ENCODE results near the gene GGT5. TPM values are rescaled to one million over a fixed set of nuclear protein-coding genes. Genes with fewer than 3 reads are reported as not detected.

Gene GGT5
- total and polyA plus RNA-seq, 2 of the 13 experiments (the other 11 are each of a cell fraction or from before 2014, with no cell fraction given) = 0.69 to 3.1 TPM

DNA sequence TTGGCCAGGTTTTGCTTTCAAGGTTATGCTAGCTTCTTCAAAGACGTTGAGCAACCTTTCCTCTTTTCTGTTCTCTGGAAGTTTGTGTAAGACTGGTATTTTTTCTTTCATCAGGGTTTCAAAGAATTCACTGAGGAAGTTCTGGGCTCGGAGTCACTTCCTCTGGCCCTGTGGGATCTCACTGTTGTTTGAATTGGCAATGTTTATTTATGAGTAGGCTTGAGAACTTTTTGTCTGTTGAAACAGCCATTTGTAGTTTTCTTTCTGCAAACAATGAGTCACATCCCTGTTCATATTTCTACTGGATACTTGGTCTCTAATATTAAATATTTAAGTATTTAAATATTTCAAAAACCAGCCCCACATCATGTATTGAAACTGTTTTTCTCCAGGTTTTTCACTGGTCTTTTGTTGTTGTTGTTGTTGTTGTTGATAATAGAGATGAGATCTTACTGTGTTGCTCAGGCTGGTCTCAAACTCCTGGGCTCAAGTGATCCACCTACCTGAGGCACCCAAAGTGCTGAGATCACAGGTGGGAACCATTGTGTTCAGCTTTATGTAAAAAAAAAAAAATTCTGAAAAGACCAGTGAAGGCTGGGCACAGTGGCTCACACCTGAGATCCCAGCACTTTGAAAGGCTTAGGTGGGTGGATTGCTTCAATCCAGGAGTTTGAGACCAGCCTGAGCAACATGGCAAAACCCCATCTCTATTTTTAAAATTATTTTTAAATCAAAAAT, 36.7 kb downstream of the GGT5 start (continued):
- TF ChIP-seq SP5 (CRISPR knock-in tag; IDR thresholded peaks at IDR 0.05; ENCODE audit: borderline replicate concordance, low read depth) = 0 out of 2 replicates have a peak, but pooled peaks have one; percentile 22
- peak; percentile 91 for TF ChIP-seq GATAD2A (CRISPR knock-in tag; IDR thresholded peaks at IDR 0.05)
- peak; percentile 82 for TF ChIP-seq JUNB (CRISPR knock-in tag; IDR thresholded peaks at IDR 0.05; ENCODE audit: borderline replicate concordance)
- TF ChIP-seq, protein P1, sequence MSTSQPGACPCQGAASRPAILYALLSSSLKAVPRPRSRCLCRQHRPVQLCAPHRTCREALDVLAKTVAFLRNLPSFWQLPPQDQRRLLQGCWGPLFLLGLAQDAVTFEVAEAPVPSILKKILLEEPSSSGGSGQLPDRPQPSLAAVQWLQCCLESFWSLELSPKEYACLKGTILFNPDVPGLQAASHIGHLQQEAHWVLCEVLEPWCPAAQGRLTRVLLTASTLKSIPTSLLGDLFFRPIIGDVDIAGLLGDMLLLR (CRISPR knock-in tag; IDR thresholded peaks at IDR 0.05) = no peak
- no peak for TF ChIP-seq HCFC1 (IDR thresholded peaks at IDR 0.05; ENCODE audit: low read depth, low read length)
- TF ChIP-seq ZNF225 (CRISPR knock-in tag; IDR thresholded peaks at IDR 0.05) = no peak
- TF ChIP-seq, protein P2, sequence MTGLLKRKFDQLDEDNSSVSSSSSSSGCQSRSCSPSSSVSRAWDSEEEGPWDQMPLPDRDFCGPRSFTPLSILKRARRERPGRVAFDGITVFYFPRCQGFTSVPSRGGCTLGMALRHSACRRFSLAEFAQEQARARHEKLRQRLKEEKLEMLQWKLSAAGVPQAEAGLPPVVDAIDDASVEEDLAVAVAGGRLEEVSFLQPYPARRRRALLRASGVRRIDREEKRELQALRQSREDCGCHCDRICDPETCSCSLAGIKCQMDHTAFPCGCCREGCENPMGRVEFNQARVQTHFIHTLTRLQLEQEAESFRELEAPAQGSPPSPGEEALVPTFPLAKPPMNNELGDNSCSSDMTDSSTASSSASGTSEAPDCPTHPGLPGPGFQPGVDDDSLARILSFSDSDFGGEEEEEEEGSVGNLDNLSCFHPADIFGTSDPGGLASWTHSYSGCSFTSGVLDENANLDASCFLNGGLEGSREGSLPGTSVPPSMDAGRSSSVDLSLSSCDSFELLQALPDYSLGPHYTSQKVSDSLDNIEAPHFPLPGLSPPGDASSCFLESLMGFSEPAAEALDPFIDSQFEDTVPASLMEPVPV (CRISPR knock-in tag; IDR thresholded peaks at IDR 0.05) = no peak
- peak; percentile 80 for TF ChIP-seq HMG20A (CRISPR knock-in tag; IDR thresholded peaks at IDR 0.05; ENCODE audit: borderline replicate concordance)
- peak; percentile 84 for TF ChIP-seq FOXA3 (CRISPR knock-in tag; IDR thresholded peaks at IDR 0.05)
- TF ChIP-seq, protein P3, sequence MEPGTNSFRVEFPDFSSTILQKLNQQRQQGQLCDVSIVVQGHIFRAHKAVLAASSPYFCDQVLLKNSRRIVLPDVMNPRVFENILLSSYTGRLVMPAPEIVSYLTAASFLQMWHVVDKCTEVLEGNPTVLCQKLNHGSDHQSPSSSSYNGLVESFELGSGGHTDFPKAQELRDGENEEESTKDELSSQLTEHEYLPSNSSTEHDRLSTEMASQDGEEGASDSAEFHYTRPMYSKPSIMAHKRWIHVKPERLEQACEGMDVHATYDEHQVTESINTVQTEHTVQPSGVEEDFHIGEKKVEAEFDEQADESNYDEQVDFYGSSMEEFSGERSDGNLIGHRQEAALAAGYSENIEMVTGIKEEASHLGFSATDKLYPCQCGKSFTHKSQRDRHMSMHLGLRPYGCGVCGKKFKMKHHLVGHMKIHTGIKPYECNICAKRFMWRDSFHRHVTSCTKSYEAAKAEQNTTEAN (CRISPR knock-in tag; conservative IDR thresholded peaks at IDR 0.05) = peak; percentile 25; the same call in 1 of the 2 replicates
- TF ChIP-seq ZFP36L2 (CRISPR knock-in tag; IDR thresholded peaks at IDR 0.05) = no peak
- TF ChIP-seq SMAD3 (CRISPR knock-in tag; IDR thresholded peaks at IDR 0.05) = 0 out of 2 replicates have a peak, but pooled peaks have one; percentile 50
- TF ChIP-seq, protein P4, sequence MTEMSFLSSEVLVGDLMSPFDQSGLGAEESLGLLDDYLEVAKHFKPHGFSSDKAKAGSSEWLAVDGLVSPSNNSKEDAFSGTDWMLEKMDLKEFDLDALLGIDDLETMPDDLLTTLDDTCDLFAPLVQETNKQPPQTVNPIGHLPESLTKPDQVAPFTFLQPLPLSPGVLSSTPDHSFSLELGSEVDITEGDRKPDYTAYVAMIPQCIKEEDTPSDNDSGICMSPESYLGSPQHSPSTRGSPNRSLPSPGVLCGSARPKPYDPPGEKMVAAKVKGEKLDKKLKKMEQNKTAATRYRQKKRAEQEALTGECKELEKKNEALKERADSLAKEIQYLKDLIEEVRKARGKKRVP (CRISPR knock-in tag; IDR thresholded peaks at IDR 0.05) = peak in 1 of 2 experiments; percentile 66; a peak in 2 of 4 replicates
- no peak for TF ChIP-seq TOPORS (CRISPR knock-in tag; IDR thresholded peaks at IDR 0.05)
- no peak for TF ChIP-seq ATM (IDR thresholded peaks at IDR 0.05; ENCODE audit: borderline replicate concordance)
- TF ChIP-seq SMYD3 (CRISPR knock-in tag; IDR thresholded peaks at IDR 0.05) = no peak
- TF ChIP-seq CREM (IDR thresholded peaks at IDR 0.05) = peak; percentile 88
- TF ChIP-seq CREM (CRISPR knock-in tag; IDR thresholded peaks at IDR 0.05) = no peak
- no peak for TF ChIP-seq XRCC5 (optimal IDR thresholded peaks at IDR 0.05; ENCODE audit: low read length)
- TF ChIP-seq, protein P5, sequence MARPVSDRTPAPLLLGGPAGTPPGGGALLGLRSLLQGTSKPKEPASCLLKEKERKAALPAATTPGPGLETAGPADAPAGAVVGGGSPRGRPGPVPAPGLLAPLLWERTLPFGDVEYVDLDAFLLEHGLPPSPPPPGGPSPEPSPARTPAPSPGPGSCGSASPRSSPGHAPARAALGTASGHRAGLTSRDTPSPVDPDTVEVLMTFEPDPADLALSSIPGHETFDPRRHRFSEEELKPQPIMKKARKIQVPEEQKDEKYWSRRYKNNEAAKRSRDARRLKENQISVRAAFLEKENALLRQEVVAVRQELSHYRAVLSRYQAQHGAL (CRISPR knock-in tag; IDR thresholded peaks at IDR 0.05; ENCODE audit: not compliant biosample characterization) = no peak
- TF ChIP-seq, protein P6, sequence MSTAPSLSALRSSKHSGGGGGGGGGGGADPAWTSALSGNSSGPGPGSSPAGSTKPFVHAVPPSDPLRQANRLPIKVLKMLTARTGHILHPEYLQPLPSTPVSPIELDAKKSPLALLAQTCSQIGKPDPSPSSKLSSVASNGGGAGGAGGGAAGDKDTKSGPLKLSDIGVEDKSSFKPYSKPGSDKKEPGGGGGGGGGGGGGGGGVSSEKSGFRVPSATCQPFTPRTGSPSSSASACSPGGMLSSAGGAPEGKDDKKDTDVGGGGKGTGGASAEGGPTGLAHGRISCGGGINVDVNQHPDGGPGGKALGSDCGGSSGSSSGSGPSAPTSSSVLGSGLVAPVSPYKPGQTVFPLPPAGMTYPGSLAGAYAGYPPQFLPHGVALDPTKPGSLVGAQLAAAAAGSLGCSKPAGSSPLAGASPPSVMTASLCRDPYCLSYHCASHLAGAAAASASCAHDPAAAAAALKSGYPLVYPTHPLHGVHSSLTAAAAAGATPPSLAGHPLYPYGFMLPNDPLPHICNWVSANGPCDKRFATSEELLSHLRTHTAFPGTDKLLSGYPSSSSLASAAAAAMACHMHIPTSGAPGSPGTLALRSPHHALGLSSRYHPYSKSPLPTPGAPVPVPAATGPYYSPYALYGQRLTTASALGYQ (CRISPR knock-in tag; IDR thresholded peaks at IDR 0.05) = peak; percentile 76; the same call in 1 of the 2 replicates
- TF ChIP-seq, protein P7, sequence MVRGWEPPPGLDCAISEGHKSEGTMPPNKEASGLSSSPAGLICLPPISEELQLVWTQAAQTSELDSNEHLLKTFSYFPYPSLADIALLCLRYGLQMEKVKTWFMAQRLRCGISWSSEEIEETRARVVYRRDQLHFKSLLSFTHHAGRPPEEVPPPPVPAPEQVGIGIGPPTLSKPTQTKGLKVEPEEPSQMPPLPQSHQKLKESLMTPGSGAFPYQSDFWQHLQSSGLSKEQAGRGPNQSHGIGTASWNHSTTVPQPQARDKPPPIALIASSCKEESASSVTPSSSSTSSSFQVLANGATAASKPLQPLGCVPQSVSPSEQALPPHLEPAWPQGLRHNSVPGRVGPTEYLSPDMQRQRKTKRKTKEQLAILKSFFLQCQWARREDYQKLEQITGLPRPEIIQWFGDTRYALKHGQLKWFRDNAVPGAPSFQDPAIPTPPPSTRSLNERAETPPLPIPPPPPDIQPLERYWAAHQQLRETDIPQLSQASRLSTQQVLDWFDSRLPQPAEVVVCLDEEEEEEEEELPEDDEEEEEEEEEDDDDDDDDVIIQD (CRISPR knock-in tag; IDR thresholded peaks at IDR 0.05; ENCODE audit: low read depth) = peak; percentile 48; the same call in 1 of the 2 replicates

Measured in HepG2 (cell line).